Measurements from ENCODE around the gene DERA. TPM values are rescaled to one million over a fixed set of nuclear protein-coding genes. Genes with fewer than 3 reads are reported as not detected.

Gene DERA
- total and polyA plus RNA-seq, 2 of the 8 experiments (the other 6 are each of a cell fraction or from before 2014, with no cell fraction given) = 13.1 to 17.1 TPM

DNA sequence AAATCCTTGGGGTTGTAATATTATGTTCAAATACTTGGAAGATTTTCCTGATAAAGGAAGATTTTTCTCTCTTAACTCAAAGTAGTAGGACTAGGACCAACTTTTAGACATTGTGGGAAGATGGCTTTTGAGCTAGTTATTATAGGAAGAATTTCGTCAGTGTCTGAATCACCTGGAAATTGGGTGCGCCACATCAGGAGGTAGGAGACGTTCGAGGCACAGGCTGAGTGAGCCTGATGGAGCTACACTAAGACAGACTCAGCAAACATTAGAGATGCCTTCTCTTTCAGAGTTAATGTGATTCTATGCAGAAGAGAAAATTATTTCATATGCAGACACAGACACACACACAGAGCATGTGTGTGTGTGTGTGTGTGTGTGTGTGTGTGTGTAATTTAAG is 84.7 kb downstream of the DERA start (continued):
- no peak for TF ChIP-seq RBBP5 (IDR thresholded peaks at IDR 0.05; ENCODE audit: borderline replicate concordance, low read depth, low read length)
